Lung (tissue), 16 donors: ENCODE data around the gene CFAP61. TPM values are rescaled to one million over a fixed set of nuclear protein-coding genes. Genes with fewer than 3 reads are reported as not detected.
"Not testable (repeated sequence)": the region's sequence is repeated elsewhere in the genome, so short reads cannot be mapped to it uniquely, and the experiment has no call there.

Experiments
- ATAC-seq: fragments of 200-7000 bp; cut with Tn5 transposase; one replicate; pipeline ENCODE4 v1.9.1; 2020; ENCODE audit warnings: moderate number of reproducible peaks; ENCODE audit not compliant: insufficient read depth, low FRiP score
- DNase-seq, 3 donors: peaks; one replicate each; pipeline ENCODE4 v3.0.0-alpha.2; 2013 to 2017
- H3K27ac ChIP-seq, 2 donors: one replicate each; pipeline ENCODE4 v1.5.1; 2013; ENCODE audit warnings: mild to moderate bottlenecking in 2 of 2, moderate library complexity in 2 of 2, control low read depth in 1 of 2, inconsistent platforms in 1 of 2, low read depth in 1 of 2, low read length in 1 of 2
- H3K27me3 ChIP-seq, 3 donors: one replicate each; pipeline ENCODE4 v1.5.1; 2013; ENCODE audit warnings: low read length in 2 of 3; ENCODE audit not compliant: control insufficient read depth in 3 of 3, insufficient read depth in 3 of 3
- H3K36me3 ChIP-seq, 4 donors: one replicate each; pipeline ENCODE4 v1.5.1; 2013; ENCODE audit warnings: low read length in 4 of 4, mild to moderate bottlenecking in 1 of 4, moderate library complexity in 1 of 4; ENCODE audit not compliant: control insufficient read depth in 4 of 4, insufficient read depth in 4 of 4
- H3K4me1 ChIP-seq, 5 donors: one replicate each; pipeline ENCODE4 v1.5.1; 2013; ENCODE audit warnings: low read length in 5 of 5, mild to moderate bottlenecking in 2 of 5, moderate library complexity in 1 of 5; ENCODE audit not compliant: control insufficient read depth in 5 of 5, insufficient read depth in 5 of 5
- H3K4me3 ChIP-seq: one replicate; pipeline ENCODE4 v1.5.1; 2013; ENCODE audit warnings: mild to moderate bottlenecking, control low read depth, moderate library complexity
- H3K9ac ChIP-seq, 2 donors: one replicate each; pipeline ENCODE4 v1.5.1; 2013; ENCODE audit warnings: low read length in 2 of 2, control low read depth in 1 of 2; ENCODE audit not compliant: insufficient read depth in 1 of 2
- H3K9me3 ChIP-seq, 4 donors: one replicate each; pipeline ENCODE4 v1.5.1; 2013; ENCODE audit warnings: low read length in 3 of 4, mild to moderate bottlenecking in 1 of 4, moderate library complexity in 1 of 4; ENCODE audit not compliant: control insufficient read depth in 4 of 4, insufficient read depth in 3 of 4
- CTCF ChIP-seq: IDR thresholded peaks from 2 replicates; pipeline ENCODE4 v1.5.1; 2012; ENCODE audit warnings: mild to moderate bottlenecking; ENCODE audit errors: control extremely low read depth, extremely low read depth
- WGBS, 2 donors: extraction: QIAGEN DNeasy Blood & Tissue Kit; methylation state at CpG; one replicate each; pipeline ENCODE4 v1.1.7; 2013; 5-methylcytosine and 5-hydroxymethylcytosine counted together
- long read RNA-seq, 5 donors: transcript quantifications; one replicate each; lab custom pipeline, GENCODE V29; 2026
- polyA plus RNA-seq, 2 donors: library from polyadenylated mRNA; stranded (reverse); fragments of 200-250 nt; gene quantifications; one replicate each; pipeline ENCODE4 v1.2.1, GENCODE V29; 2013
- total RNA-seq, 2 donors: library from RNA; depleted of rRNA in 1 of 2; stranded (reverse); fragments of >200 nt in 1 of 2; gene quantifications; one replicate each; pipeline ENCODE4 v1.2.1, GENCODE V29; 2014 to 2021
- donor health status: control.
- donor health status: control.
- donor health status: Bipolar disorder and iron deficiency.
- donor health status: healthy.
- donor health status: DM: yes; HTN: yes; CAD: no.

Gene CFAP61
- total RNA-seq (10 to 100 TPM; 10.7 to 15.4 TPM), polyA plus RNA-seq (1 to 10 TPM; 2.0 to 2.2 TPM)
- long read RNA-seq, donor 1 = 0 reads
- long read RNA-seq, donor 2 = 0 reads
- long read RNA-seq, donor 3 = 0 reads
- long read RNA-seq, donor 4 = 0 reads
- long read RNA-seq, donor 5 = 0 reads

GRCh38 chr20:20052074-20052970 is at the start of gene CFAP61, which contains the start of gene CRNKL1:
TSS of gene CFAP61 (plus strand) at chr20:20052532. CDS start at chr20:20056654, 4,122 bp downstream.
TSS of gene CRNKL1 (minus strand) at chr20:20052466. CDS start at chr20:20052342, 124 bp downstream.
- Histone ChIP-seq H3K4me1 (peaks cover 0 to 20% (median 3%) of the 10 kb centered on the region in 5 donors), H3K27me3 (peaks cover 0 to 4% (median 2%) of the 10 kb centered on the region in 3 donors), H3K4me3 (peak within 1 kb of the TSS; percentile 92), H3K27ac (peak within 1 kb of the TSS; percentile 65 to 95), H3K9me3 (no peaks in the 10 kb centered on the region), H3K9ac (peak within 1 kb of the TSS; percentile 78 to 86), H3K36me3 (peaks cover 9 to 28% (median 17%) of the 10 kb centered on the region in 4 donors)
- TF ChIP-seq CTCF = no peak
- ATAC-seq (peak; percentile 98), DNase-seq (peak; percentile 97 to 98 (median 98))
- WGBS, 2 donors = 0% methylated on average over 64 to 67 of the region's 67 CpGs

GRCh38 chr20:20003031-20003954 is 49.0 kb upstream of the CFAP61 start:
- DNase-seq (peak; percentile 48 to 82 (median 80)), ATAC-seq (peak; percentile 19)
- peak overlapping the region in 1 of 2 donors; percentile 14 for H3K9ac ChIP-seq
- H3K4me1 ChIP-seq = peaks cover 0 to 13% (median 8%) of the 10 kb centered on the region in 5 donors
- WGBS, 2 donors = 12 to 25% methylated on average over 23 of the region's 23 CpGs
- no peak overlapping the region for H3K4me3 ChIP-seq
- no peaks in the 10 kb centered on the region for H3K27me3 ChIP-seq
- peak overlapping the region; percentile 30 to 90 for H3K27ac ChIP-seq
- H3K9me3 ChIP-seq = no peaks in the 10 kb centered on the region
- H3K36me3 ChIP-seq = peaks cover 17 to 31% (median 27%) of the 10 kb centered on the region in 4 donors
- TF ChIP-seq CTCF = no peak

GRCh38 chr20:20003955-20004322 is 48.4 kb upstream of the CFAP61 start:
- H3K9me3 ChIP-seq, ATAC-seq, H3K27me3 ChIP-seq, H3K4me3 ChIP-seq: not testable (repeated sequence)
- peak in 1 of 3 donors; percentile 4 for DNase-seq
- WGBS, 2 donors = 43 to 56% methylated on average over 6 of the region's 6 CpGs
- peak overlapping the region; percentile 30 to 90 for H3K27ac ChIP-seq
- peaks cover 0 to 13% (median 8%) of the 10 kb centered on the region in 5 donors for H3K4me1 ChIP-seq
- peaks cover 16 to 25% (median 21%) of the 10 kb centered on the region in 4 donors for H3K36me3 ChIP-seq
- peak overlapping the region in 1 of 2 donors; percentile 14 for H3K9ac ChIP-seq
